Measurements from ENCODE around the gene MAP3K21.

The MAP3K21 gene

DNA sequence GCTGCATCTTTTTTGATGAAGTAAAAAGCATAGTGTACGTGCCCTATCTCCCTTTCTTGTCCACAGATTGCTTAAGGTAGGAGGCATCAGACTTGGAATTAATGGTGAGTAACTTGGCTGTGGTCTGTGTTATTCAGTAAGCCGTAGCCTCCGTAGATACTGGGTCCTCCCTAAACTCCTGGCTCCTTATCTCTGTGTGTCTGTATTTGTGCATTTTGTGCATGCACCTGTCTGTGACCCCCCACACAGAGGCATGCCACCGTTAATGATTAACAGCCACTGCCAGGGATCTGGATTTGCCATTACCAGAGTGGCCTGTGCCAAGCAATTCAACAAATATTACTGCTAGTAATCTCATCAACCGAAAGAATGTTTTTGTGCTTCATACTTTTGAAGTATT, 31.9 kb downstream of the MAP3K21 start:
- DNase-seq (ENCODE audit: low read depth in 3 of 3), result no peak

DNA sequence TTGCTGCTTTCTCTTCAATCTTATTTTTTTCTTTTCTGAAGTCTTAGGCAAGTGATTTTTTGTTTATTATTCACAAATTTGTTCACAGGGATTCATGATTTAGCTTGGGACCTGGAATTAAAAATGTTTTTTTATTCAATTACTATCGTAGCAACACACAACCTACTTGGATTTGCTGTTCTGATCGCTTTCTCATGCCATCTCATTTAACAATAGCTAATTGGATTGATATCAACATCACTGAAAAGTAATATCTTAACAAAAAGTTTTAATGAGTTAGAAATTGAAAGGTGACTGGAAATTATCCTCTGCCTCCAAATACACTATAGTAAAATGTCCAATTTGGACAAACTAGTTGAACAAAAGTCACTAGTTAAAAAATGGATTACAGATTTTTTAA, 32.4 kb downstream of the MAP3K21 start:
- no peak for DNase-seq (ENCODE audit: low read depth in 3 of 3)

DNA sequence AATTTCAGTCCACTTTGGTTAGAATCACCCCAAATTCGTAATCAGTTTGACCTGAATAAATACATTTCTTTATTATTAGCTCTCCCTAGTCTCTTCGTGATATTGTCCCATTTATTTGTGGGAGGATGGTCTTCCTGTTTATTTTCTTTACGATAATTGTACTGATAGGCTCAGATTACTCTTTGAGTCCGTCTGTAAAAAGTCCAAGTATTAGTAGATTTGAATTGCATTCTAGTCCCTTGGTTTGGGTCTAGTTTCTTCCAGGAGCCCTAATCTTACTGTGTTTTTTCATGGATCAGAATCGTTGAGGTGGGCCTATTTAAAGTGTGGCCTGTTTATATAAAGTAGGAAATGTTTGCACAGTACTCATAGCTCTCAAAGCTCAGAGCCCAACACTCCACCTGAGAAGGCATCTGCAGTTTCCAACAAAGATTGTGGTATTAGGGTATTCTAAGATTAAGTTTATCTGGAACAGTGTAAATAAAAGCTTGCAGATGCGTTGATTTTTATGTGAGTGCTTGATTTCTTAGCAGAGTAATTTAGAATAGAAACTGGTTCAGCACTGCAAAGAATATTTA, 33.1 kb downstream of the MAP3K21 start:
- DNase-seq (ENCODE audit: low read depth in 3 of 3), result no peak

DNA sequence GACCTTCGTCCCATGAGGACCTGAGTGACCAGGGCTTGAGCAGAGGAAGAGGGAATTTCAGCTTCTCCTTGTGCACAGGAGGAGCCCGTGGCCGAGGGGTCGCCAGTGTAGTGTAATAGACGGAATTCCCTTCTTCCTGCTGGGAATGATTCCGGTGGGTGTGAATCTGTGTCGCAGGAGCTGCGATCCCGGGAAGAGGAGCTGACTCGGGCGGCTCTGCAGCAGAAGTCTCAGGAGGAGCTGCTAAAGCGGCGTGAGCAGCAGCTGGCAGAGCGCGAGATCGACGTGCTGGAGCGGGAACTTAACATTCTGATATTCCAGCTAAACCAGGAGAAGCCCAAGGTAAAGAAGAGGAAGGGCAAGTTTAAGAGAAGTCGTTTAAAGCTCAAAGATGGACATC, 34.4 kb downstream of the MAP3K21 start:
- no peak for DNase-seq (ENCODE audit: low read depth in 3 of 3)

DNA sequence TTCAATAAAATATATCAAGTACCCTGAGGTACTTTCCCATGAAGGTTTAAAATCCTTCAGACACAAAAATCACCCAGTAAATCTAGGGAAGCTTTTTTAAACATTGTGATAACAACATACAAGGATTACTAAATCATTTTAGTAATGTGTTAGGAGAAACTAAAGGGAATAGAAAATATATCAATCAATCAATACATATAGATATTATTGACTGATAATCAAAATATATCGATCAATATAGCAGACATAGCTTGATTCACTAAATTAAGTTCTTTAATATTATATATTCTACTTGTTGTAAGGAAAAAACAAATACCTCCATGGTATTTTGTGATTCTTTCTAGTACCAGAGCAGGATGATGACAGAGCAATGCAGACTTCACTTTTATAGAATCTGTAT, 35.2 kb downstream of the MAP3K21 start:
- no peak for DNase-seq (ENCODE audit: low read depth in 3 of 3)

DNA sequence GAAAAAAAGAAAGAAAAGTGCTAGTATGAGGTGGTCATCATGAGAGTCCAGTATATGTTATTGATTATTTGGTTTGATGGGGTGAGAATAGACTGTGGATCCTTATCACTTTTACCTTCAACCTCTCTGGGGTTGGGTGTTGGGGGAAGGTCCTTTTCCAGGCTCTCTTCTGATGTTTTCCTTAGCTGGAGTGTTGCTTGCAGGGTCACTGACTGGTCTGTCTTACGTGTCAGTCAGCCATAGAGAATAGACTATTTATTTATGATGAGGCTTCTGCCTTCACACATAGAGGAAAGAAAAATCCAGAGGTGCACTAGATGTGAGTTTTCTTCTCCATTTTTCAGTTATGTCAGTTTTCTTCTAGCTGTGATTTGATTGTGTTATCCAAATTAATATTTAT, 36.5 kb downstream of the MAP3K21 start:
- no peak for DNase-seq (ENCODE audit: low read depth in 3 of 3)

DNA sequence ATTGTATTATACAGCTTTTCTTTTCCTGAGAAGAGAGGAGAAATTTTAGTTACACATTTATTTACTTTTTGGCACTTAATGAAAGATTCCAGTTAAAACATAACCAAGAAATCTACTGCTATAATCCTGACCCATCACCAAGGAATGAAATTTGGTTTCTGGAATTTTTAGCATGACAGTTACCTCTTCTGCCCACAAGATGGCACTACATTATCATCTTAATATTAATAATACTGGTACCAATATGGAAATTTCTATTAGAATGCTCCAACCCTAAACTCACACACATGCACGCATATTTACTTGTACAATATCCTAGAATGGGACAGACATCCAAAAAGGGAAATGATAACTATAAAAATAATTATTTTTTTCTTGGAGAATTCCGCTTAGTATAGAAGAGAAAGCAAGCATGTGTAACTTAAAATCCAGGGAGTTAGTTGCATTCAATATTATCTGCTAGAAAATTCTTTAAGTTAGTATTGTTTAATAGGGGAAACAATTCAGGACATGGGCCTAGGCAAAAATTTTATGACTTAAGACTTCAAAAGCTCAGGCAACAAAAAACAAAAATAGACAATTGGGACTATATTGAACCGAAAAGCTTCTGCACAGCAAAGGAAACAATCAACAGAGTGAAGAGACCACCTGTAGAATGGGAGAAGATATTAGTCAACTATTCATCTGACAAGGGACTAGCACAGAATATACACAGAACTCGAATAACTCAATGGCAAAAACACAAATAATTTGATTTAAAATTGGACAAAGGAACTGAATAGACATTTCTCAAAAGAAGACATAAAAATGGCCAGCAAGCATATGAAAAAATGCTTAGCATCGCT, 37.4 kb downstream of the MAP3K21 start:
- no peak for DNase-seq (ENCODE audit: low read depth in 3 of 3)

DNA sequence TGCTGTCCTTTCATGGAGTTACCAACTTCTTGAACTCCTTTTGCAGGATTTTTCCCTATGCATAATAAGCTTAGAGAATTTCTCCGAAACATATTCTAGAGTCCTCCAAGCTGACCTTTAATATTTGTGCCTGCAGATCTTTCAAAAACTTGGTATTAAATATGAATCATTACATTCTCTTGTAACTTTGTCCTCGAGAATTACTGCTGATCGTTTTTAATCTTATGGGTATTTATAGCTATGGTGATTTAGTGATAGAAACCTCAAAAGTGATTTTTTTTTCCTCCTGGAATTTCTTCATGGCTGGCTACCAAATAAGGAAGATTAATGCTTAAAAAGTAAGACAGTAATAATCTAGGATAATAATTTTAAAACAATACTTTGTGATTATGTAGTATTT, 39.1 kb downstream of the MAP3K21 start:
- DNase-seq (ENCODE audit: low read depth in 3 of 3), result no peak

DNA sequence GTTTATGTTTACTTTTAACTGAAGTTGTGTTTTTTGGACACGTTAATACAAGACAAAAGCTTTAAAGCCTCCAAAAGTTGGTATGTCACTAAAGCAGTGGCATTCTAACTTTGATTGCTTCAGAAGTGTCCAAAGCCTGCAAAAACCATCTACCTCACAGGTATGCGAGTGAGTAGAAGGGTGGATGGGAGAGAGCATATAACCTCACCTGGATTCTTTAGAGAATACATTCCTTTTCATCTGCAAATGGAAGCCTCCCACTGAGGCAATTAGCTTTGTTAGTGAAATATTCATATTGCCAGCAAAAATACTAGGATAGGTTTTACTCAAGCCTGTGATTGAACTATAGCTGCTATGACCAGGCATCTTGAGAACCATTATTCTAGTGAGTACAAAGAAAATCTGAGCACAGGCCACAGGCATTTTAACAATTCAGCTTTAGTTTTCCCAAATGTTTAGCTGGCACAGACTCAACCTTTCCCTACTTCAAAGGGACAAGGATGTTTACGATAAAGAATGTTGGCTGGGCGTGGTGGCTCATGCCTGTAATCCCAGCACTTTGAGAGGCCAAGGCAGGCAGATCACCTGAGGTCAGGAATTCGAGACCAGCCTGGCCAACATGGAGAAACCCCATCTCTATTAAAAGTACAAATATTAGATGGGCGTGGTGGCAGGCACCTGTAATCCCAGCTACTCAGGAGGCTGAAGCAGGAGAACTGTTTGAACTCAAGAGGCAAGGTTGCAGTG, 39.7 kb downstream of the MAP3K21 start:
- no peak for DNase-seq (ENCODE audit: low read depth in 3 of 3)

DNA sequence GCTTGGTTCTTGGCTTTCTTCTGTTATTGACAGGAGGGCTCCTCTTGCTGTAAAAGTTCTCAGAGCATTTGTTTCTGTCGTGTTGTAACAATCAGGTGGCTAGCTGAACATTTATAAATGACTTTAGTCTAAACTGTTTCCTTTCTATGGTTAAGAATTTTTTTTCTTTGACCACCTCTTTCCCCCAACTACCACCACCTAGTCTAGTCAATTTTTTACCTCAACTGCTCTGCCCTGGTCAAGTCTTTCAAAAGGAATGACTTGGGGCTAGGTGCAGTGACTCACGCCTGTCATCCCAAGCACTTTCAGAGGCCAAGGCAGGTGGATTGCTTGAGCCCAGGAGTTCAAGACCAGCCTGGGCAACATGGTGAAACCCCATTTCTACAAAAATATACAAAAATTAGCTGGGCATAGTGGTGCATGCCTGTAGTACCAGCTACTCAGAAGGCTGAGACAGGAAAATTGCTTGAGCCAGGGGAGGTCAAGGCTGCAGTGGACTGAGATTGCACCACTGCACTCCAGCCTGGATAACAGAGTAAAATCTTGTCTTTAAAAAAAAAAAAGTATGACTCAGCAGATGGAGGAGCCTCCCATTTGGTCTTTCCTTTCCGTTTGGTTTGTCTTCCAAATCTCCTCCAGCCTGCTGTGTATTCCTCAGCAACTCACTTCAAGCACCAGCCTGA, 40.7 kb downstream of the MAP3K21 start:
- no peak for DNase-seq (ENCODE audit: low read depth in 3 of 3)

DNA sequence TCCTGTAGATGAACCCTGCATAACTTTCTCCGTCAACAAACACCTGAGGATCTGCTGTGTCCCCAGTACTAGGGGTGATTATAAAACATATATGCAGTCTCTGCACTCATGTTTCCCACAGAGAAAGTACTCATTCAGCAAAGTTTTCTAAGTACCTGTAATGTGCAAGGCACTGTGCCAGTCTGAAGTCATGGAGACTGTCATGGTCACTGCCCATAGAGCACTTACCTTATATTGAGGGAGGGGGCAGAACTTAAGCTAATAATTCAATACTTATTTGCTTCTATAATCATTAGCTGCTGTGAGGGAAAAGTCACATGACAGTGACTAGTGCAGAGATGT, 41.2 kb downstream of the MAP3K21 start:
- no peak for DNase-seq (ENCODE audit: low read depth in 3 of 3)

DNA sequence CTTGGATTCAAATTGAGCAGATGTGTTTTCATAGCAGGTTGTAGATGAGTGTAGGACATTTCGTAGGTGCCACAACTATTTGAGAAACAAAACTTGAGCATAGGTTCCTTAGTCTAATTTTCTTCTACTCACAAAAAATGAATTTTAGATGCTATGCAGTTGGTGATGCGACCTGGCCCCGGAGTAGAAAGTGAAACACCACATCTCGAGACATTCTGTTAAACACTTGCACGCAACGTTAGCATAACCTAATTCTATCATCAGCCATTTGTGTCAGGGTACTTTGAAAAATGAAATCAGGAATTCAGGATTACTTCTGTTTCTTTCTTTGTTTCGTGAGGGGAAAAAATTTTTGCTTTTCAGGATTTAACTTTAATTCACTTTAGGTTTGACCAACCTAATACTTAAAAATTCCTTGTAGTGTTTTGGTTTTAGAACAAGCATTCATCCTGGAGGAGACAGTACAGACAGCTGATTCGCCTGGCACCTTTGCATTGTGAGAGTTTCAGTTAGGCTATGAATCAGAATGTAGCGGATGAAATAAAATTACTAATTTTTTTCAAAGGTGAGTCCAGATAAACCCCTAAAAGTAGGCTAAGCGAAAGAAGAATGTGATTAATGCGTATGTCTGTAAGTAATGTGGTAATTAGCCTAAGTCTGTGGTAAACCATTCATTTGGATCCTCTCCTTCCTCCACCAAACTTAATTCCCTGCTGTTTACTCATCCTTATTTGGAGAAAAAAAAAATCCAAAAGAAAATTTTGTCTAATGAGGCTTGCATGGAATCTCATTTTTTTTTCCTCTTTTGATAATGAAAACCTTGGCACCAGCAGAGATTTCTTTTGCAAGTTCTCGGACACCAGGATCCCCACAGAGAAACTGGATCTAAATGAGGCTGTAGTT, 44.9 kb downstream of the MAP3K21 start:
- DNase-seq (ENCODE audit: low read depth in 3 of 3), result no peak

DNA sequence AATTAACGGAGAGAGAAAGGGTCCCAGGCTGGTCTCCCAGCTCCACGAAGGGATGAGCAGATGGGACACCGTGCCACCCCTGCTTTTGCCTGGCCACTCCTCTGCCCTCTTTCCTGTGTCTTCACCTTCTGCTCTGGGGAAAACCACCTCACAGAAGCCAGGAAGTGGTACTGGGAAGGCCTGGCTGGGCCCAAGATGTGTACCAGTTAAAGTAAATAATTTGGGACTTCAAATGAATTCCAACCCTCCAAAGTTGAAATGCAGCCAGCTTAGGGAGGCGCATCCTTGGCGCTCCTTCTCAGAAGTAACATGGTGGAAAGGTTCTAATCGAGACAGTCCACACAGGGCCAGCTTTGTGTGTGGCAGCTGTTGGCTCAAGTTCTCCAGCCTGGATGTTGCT, 45.7 kb downstream of the MAP3K21 start:
- DNase-seq (ENCODE audit: low read depth in 3 of 3), result no peak

DNA sequence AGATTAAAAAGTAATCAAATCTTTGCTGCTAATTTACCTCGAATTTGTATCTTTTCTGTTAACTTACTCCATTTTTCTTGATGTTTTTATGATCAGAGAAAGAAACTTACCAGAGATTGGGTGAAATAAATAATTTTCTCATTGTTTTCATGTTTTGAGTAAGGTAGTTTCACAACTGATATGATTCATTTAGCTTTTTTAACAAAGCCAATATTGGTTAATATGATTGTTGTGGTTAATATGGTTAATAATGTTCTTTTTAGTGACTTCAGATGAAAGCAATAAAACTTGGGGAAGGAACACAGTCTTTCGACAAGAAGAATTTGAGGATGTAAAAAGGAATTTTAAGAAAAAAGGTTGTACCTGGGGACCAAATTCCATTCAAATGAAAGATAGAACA, 48.1 kb downstream of the MAP3K21 start:
- DNase-seq (ENCODE audit: low read depth in 3 of 3), result no peak

DNA sequence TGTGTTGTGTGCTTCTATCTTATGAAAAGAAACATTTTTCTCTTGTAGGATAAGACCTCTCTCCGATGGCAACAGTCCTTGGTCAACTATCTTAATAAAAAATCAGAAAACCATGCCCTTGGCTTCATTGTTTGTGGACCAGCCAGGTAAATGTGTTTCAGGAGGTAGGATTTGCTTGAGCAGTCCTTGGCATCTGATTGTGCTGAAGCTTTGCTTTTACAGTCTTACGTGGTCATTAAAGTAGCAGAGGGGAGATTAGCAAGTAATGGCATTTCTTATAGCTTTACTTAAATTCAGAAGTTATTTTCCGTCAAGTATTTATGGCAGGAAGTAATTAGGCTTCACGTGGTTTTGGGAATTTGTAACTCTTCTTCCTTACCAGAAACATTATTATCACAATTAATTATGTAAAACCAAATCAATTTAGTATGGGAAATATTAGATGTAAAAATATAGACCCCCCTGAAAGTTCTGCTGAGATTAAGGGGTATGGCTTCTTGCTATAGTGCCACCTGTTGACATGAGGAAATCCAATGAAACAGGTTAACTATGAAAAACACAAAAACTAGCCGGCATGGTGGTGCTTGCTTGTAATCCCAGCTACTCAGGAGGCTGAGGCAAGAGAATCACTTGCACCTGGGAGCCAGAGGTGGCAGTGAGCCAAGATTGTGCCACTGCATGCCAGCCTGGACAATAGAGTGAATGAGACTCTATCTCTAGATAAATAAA, 49.0 kb downstream of the MAP3K21 start:
- DNase-seq (ENCODE audit: low read depth in 3 of 3), result no peak

DNA sequence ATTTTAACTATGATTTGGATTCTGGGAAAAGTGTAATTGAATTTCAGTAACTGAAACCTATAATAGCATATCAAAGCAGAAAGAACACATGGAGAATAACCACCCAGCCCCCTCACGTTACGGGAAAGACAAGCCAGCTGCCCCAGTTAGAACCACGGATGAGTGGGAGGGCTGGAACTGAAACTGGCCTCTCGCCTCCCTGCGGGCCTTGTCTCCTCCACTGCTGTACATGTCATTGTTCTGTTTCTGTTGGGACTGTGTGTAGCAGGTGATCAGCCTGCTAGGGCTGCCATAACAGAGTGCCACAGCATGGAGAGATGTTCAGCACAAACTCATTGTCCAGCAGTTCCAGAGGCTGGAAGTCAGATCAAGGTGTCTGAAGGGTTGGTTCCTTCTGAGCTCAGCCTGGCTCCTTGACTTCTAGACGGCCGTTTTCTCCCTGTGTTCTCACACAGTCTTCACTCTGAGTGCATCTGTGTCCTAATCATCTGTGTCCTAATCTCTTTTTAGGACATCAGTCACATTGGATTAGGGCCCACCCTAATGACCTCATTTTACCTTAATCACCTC, 52.4 kb downstream of the MAP3K21 start:
- no peak for DNase-seq (ENCODE audit: low read depth in 3 of 3)

DNA sequence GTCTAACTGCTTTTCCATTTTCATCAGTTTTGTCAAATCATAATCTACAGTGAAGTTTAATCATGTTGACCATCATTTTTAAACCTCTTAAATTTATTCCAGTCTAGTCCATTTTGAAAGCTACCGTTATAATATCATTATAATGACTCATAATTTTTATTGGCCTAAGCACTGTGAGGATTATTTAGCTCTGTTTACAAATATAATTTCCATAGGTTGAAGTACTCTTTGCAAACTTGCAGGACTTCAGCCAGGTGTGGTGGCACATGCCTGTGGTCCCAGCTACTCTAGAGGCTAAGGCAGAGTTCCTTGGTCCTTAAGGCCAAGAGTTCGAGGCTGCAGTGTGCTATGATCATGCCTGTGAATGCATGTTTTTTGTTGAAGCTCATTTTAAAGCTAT, 54.3 kb downstream of the MAP3K21 start:
- DNase-seq (ENCODE audit: low read depth in 3 of 3), result no peak

DNA sequence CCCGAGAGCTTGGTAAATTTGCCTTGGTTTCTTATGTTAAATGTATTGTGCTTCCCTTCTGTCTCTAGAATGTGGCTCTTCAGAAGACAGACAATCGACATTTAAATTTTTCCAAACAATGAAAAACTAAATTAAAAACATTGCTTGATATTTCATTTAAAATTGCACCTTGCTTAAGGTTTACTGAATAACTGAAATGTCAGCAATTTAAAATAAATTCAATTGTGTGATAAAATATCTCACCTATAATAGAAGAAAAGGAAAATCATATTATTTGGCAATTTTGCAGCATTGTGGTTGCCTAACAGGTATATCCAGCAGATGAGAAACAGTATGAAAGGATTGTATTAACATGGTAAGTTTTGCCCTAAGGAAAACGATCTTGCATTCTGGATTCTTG, 56.5 kb downstream of the MAP3K21 start:
- no peak for DNase-seq (ENCODE audit: low read depth in 3 of 3)

DNA sequence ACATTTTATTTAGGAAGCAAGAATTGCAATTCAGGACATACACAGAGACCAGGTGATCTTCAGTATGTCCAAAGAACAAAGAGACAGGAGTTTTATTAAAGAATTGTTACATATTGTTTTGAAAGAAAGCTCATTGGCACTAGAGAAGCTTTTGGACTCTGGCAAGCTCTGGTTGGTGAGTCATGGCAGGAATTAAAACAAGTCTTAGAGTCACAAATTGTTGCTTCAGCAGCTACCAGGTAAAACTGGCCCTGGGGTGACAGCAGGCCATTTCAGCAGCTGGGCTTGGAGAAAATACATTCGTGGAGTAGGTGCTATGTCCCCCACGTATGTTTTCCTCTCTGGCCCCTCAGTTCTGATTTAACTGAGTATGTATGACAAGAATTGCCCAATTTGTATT, 58.8 kb downstream of the MAP3K21 start:
- DNase-seq (ENCODE audit: low read depth in 3 of 3), result no peak

DNA sequence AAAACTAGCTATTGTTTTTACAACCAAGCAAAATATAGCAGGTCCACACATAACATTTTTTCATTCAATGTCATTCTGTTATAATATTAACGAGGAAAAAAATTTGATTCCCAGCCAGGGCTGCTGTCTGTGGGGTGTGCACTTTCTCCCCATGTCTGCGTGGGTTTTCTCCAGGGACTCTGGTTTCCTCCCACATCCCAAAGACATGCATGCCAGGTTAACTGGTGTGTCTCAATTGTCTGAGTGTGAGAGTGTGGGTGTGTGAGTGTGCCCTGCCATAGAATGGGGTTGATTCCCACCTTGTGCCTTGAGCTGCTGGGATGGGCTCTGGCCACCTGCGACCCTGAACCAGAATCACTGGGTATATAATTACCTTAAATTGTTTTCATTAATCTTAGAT, 60.1 kb downstream of the MAP3K21 start:
- no peak for DNase-seq (ENCODE audit: low read depth in 3 of 3)
